NCI-H2107 (cell line): ENCODE results near the gene TXNL4B.
"Not testable (repeated sequence)": the region's sequence is repeated elsewhere in the genome, so short reads cannot be mapped to it uniquely, and the experiment has no call there.

ENCODE experiments used
- DNase-seq: peaks from one replicate; lab custom pipeline; 2025; lab: John Stamatoyannopoulos, UW

The TXNL4B gene

DNA sequence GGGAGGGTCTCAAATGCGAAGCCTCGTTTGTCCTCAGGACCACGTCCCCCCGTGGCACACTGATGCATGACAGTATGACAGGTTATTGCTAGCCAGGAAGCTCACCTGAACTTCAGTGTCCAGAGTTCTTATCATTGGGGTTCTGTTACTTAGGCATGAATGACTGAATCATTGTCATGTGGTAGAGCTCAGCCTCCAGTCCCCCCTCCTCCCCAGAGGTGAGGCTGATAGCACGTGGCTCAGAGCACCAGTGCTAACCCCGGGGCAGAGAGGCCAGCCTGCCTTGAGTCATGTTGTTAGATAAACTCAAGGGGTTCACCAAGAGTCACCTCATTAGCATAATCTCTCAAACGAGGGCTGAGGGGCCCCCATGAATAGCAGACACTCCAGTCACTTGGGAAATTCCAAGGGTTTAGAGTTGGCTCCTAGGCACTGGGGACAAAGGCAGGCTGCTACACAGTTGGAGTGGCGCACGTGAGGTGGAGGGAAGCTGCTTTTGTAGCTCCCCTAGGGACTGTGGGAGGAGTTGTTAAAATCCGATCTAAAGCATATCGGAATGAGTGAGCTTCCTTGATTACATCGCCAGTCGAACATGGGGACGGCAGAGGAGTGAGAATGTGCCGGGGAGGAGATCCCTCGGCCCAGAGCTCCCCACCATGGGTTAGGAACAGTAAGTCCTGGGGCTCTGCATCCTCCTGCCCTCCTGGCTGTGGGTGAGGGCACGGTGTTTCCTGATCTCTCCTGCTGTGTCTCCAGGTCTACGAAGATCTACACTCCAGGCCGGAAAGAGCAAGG lies 18.4 kb upstream of the TXNL4B start:
- DNase-seq: no peak

DNA sequence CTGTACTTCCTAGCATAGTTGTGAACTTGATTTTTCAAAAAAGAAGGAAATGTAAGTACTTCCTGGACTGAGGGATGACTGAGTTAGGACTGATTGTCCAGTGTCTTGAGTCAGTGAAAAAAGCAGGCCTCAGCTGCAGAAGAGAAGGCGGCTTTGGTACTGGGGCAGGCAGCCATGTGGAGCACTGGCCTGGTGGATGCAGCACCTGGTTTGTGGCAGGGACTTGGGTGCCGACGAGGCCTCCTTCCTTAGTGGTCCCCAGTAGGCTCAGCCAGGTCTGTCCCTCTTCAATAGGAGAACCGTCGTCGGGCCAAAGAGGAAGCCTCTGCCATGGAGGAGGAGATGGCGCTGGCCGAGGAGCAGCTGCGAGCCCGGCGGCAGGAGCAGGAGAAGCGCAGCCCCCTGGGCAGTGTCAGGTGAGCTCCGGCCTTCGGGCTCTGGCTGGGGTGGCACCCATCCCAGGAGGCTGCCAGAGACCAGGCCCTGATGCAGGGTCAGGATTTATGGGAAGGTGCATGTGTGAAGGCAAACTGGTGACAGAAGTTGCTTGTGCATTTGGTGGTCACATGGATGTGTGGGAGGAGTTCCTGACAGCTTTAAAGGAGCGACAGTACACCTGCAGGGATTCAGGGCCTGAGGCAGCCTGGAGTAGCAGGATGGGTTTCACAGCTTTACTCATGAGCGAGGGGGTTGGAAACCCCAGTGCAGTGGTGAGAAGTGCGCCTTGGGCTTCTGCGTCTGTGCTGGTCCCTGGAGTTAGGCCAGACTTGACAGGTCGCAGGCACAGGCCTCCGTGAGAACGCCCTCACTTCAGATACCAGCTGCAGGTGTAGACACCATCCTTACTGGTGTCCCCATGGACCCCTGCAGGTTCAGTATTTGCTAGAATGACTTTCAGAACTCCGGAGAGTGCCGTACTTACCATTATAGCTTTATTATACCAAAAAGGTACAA lies 17.5 kb upstream of the TXNL4B start:
- no peak for DNase-seq

- no peak for DNase-seq
These were observed 16.6 kb upstream of the TXNL4B start for GRCh38 chr16:72109966-72110530.

DNA sequence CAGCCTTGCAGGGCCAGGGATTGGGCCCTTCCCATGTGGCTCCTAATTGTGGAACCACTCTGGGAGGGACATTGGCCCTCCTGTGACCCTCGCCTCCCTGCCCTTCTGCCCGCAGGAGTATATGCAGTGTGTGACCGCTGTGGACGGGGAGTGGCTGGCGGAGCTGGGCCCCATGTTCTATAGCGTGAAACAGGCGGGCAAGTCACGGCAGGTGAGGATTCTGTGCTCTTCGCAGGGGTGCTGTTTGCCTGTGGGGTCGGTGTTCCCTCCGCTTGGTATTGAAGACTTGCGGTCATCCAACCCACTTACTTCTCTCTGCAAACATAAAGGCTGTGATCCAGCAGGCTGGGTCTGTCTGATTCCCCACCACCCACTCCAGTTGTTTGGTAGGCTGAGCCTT lies 15.9 kb upstream of the TXNL4B start:
- no peak for DNase-seq

GRCh38 chr16:72108353-72109102 lies 15.1 kb upstream of the TXNL4B start:
- no peak for DNase-seq

DNA sequence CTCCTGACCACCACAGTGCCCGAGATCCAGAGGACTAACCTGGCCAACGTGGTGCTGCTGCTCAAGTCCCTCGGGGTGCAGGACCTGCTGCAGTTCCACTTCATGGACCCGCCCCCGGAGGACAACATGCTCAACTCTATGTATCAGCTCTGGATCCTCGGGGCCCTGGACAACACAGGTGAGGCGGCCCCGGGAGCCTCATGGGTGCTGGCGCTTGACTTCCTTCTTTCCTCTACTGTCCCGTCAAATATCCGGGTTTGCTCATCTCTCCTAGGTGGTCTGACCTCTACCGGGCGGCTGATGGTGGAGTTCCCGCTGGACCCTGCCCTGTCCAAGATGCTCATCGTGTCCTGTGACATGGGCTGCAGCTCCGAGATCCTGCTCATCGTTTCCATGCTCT lies 14.0 kb upstream of the TXNL4B start:
- DNase-seq: no peak

GRCh38 chr16:72105978-72106377 lies 12.6 kb upstream of the TXNL4B start:
- DNase-seq: no peak

DNA sequence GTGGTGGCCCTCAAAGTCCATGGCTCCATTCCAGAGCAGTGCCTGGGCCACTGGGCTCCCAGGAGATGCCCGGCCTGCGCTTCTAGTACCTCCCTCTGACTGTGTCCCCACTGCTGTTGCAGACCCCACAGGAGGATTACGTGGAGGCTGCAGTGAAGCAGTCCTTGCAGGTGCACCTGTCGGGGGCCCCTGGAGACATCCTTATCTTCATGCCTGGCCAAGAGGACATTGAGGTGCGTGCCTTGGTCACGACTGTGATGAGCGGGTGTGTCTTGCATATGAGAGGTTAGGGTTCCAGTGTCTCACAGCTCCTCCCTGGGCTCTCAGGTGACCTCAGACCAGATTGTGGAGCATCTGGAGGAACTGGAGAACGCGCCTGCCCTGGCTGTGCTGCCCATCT lies 11.5 kb upstream of the TXNL4B start:
- DNase-seq: no peak

DNA sequence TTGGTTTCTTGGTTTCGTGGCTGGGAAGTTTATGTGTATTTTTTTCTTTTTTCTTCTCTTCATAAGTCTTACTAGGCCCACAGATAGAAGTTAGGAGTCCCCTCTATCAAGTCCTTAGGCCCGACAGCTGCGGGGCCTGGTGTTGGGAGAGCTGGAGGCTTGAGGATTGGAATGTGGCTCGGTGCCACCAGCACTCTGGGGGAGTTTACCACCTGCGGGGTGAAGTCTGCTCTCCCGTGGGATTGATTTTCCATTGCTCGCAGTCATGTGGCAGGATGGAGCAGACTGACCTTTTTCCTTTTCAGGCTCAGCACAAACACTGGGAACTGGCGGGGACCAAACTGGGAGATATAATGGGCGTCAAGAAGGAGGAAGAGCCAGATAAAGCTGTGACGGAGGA lies 7.8 kb upstream of the TXNL4B start:
- no peak for DNase-seq

- DNase-seq: peak; percentile 31
These were observed 6.0 kb upstream of the TXNL4B start for GRCh38 chr16:72099377-72099818.

DNA sequence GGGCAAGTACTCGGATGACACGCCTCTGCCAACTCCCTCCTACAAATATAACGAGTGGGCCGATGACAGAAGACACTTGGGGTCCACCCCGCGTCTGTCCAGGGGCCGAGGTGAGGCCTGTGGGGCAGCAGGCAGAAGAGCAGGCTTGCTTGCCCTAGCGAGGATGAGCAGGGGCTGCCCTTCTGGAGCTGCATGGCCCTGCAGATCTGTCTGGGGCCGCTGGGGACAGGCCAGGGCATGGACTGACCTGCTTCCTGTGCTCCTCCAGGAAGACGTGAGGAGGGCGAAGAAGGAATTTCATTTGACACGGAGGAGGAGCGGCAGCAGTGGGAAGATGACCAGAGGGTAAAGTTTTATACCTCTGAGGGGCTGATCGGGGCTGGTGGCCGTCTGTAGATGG lies 5.5 kb upstream of the TXNL4B start:
- no peak for DNase-seq

DNA sequence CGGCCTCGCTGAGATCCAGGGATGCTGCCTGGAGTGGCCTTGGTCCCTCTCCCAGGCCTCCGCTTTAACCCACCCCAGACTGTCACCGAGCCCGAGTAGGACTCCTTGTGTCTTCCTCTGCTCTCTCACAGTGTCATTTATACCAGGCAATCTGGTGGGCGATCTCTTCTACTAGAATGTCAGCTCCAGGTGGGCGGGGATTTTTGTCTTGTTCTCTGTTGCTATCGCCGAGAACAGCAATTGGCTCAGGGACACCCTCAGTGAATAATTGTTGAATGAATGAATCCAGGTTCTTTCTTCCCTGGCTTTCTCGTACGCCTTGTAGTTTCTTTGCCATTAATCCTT lies 818 bp upstream of the TXNL4B start:
- DNase-seq: no peak

DNA sequence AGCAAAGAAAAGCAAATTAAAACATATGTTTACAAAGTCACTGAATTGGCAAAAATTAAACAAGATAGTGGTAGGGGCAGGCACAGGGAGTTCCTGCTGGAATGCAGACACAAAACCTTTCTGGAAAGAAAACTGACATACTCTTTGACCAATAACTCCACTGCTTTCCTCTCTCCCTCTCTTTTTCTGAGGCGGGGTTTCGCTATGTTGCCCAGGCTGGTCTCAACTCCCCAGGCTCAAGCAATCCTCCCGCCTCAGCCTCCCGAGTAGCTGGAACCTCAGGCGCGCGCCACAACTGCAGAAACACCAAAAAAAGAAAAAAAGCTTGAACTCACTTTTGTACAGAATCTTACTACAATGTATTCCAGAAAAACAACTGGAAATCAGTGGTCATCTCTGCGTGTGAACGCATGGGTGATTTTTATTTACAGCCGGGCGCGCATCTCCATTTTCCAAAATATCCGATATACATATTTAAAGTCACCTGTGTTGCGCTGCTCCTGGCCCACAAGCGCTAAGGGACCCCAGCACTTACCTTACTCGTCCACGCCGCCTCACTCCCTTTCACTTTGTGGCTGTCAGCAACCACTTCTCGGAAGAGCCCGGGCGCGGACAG lies 480 bp downstream of the TXNL4B start:
- DNase-seq: no peak

GRCh38 chr16:72091217-72091616 lies 2.2 kb downstream of the TXNL4B start:
- DNase-seq: no peak

GRCh38 chr16:72085002-72085401 lies 8.4 kb downstream of the TXNL4B start:
- DNase-seq: no peak

GRCh38 chr16:72084445-72084844 lies 9.0 kb downstream of the TXNL4B start:
- no peak for DNase-seq

- DNase-seq: no peak
These were observed 9.5 kb downstream of the TXNL4B start for GRCh38 chr16:72083778-72084404.

- not testable (repeated sequence) for DNase-seq
These were observed 16.3 kb downstream of the TXNL4B start for GRCh38 chr16:72076991-72077706.

GRCh38 chr16:72075067-72075466 lies 18.4 kb downstream of the TXNL4B start:
- DNase-seq: not testable (repeated sequence)

GRCh38 chr16:72073560-72074230 lies 19.7 kb downstream of the TXNL4B start:
- no peak for DNase-seq
